Renal pelvis (tissue), 4 donors: ENCODE results near the gene ACIN1. TPM values are rescaled to one million over a fixed set of nuclear protein-coding genes. Genes with fewer than 3 reads are reported as not detected.
"Not testable (repeated sequence)": the region's sequence is repeated elsewhere in the genome, so short reads cannot be mapped to it uniquely, and the experiment has no call there.

Source experiments
- DNase-seq: peaks from one replicate; pipeline ENCODE4 v3.0.0-alpha.2; 2013
- polyA plus RNA-seq, 3 donors: library from polyadenylated mRNA; unstranded; fragments of 120-200 nt; gene quantifications; one replicate each; pipeline ENCODE4 v1.2.1, GENCODE V29; 2013; ENCODE audit not compliant: insufficient read length in 3 of 3

The ACIN1 gene
- polyA plus RNA-seq, 3 donors = 246 to 370 (median 335) TPM

DNA sequence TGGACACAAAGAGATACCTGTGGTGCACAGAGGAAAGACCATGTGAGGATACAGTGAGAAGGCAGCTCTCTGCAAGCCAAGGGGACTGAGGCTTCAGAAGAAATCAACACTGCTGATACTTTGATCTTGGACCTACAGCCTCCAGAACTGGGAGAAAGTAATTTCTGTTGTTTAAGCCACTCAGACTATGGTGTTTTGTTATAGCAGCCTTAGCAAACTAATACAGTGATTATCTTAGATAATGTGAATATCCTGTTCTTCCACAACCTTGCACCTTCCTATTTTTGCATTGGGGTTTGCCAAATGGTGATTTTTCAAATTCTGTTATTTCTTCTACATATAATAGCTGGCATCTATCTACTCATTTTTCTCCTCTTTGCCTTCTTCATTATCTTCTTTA, 76.8 kb downstream of the ACIN1 start:
- DNase-seq = no peak

GRCh38 chr14:23017091-23017490, 77.8 kb downstream of the ACIN1 start:
- DNase-seq = no peak

DNA sequence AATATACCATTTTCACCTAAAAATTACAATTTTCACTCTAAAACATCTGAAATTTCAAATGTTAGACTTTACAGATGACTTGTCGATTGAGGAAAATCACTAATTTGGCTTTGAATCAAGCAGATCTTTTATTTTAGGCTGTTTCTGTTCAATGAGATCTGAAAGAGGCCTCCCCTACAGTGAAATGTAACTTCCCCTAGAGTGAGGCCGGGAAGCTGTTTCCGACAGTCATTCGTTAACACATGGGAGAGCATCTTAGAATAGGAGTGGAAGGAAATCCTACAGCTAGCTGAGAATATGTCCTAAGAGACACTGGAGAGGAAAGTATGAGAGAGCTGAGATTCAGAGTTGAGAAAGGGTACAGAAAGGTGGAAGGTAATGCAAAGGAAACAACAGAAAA, 79.3 kb downstream of the ACIN1 start:
- no peak for DNase-seq

GRCh38 chr14:23013749-23014054, 81.2 kb downstream of the ACIN1 start:
- DNase-seq = not testable (repeated sequence)

GRCh38 chr14:23013054-23013748, 81.7 kb downstream of the ACIN1 start:
- no peak for DNase-seq

DNA sequence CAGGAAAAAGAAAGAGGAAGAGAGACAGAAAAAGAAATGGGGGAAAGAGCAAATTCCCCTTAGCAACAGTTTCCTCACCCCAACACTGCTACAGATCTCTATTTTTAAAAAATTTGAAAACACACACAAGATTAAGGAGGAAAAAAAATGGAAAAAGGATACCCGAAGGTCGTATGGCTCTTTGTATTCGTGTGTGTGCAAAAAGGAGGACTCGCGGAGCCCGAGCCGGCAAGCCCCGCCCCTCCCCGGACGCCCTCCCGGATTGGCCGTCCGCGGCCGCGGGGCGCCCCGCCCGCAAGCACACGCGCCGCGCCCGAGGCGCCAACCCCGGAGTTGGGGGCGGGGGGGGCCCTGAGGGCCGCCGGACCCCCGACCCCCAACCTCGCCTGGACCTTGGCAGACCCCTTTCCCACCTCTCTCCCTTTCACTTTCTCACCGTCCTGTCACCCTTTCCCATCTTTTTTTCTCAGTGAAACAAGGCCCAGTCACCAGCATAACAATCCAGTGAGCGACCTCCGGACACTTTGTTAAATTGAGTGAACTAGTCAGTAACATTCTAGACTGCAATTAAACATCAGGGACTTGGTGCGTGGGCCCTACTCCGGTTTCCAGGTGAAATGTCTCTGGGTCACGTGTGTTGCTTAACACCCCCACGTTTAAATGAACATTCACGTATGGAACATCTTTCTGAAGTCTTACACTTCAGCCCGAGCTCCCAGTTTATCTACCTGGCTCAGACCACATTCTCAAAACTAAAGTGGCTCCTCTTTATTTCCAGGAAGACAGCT, 84.8 kb downstream of the ACIN1 start, which contains the start of gene C14orf93:
TSS of gene C14orf93 (minus strand) at position 205 of the 788 bp plus-strand sequence. CDS start 11,120 bp downstream, outside the sequence.
- DNase-seq = peak; percentile 76

DNA sequence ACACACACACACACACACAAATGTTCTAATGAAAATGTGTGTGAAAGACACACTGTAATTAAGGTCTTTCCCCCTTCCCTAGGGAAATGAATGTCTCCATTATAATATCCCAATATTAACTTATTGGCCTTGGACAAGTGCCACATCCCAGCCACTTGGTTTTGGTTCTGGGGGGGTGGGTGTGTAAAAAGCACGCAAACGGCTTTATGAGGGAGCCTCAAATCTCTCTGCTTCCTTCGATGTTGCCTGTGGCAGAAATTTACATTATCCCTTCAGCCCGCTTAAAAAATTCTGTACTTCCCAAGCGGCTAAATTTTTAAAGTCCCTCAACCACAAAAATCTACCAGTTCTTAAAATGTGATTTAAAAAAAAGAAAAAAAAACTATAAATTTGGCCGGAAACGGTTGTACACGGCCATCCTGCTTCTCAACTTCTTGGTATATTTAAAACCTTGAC, 85.4 kb downstream of the ACIN1 start:
- DNase-seq = no peak

DNA sequence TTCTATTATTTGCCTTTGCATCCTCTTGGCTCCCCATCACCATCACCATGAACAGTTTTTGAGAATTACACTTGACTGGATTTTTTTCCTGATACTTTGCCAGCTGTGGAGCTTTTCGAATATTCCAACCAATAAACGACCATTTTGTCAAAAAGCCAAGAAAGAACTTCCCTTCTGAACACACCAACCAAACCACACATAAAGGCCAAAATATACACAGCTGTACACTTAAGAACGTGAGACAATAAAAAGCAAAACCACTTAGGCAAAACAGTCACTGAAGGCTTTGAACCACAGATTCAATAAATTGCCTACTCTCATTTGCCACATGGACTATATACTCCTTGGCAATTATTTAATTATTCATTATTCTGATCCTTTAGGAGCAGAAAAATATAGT, 86.1 kb downstream of the ACIN1 start:
- no peak for DNase-seq

Other genes with a start within 250 kb of the ACIN1 start
- gene LRP10, start 223.4 kb downstream of the ACIN1 start, polyA plus RNA-seq = 10 to 100 TPM; 79.1 to 94.9 (median 93.9) TPM
- gene REM2, start 211.9 kb downstream of the ACIN1 start, polyA plus RNA-seq = 1 to 10 TPM; 1.9 to 2.1 (median 1.9) TPM
- 100 to 1,000 TPM; 121 to 144 (median 123) TPM for gene RBM23, start 176.0 kb downstream of the ACIN1 start, polyA plus RNA-seq
- gene PRMT5, start 165.8 kb downstream of the ACIN1 start, polyA plus RNA-seq = 100 to 1,000 TPM; 150 to 181 (median 161) TPM
- 10 to 100 TPM; 51.9 to 64.0 (median 59.9) TPM for gene HAUS4, start 138.0 kb downstream of the ACIN1 start, polyA plus RNA-seq
- gene AJUBA, start 112.6 kb downstream of the ACIN1 start, polyA plus RNA-seq = 100 to 1,000 TPM in 2 of 3 donors, 10 to 100 TPM in 1; 77.4 to 120 (median 103) TPM
- gene C14orf93, start 85.0 kb downstream of the ACIN1 start, polyA plus RNA-seq = 10 to 100 TPM; 19.9 to 27.2 (median 22.5) TPM
- gene PSMB5, start 60.2 kb downstream of the ACIN1 start, polyA plus RNA-seq = 100 to 1,000 TPM; 207 to 269 (median 224) TPM
- under 1 TPM in 1 of 3 donors, not detected in 2; 0.04 TPM for gene PSMB11, start 52.9 kb downstream of the ACIN1 start, polyA plus RNA-seq
- 10 to 100 TPM; 22.9 to 38.2 (median 23.9) TPM for gene CDH24, start 37.6 kb downstream of the ACIN1 start, polyA plus RNA-seq
- 10 to 100 TPM; 72.3 to 84.5 (median 79.3) TPM for gene C14orf119, start 369 bp upstream of the ACIN1 start, polyA plus RNA-seq
- gene CIROP, start 9.9 kb upstream of the ACIN1 start, polyA plus RNA-seq = under 1 TPM in 2 of 3 donors, not detected in 1; 0.06 to 0.18 TPM
- under 1 TPM; 0.10 to 0.30 (median 0.15) TPM for gene CEBPE, start 24.1 kb upstream of the ACIN1 start, polyA plus RNA-seq
- 100 to 1,000 TPM in 1 of 3 donors, 10 to 100 TPM in 2; 76.5 to 103 (median 88.8) TPM for gene SLC7A8, start 88.5 kb upstream of the ACIN1 start, polyA plus RNA-seq
- 1 to 10 TPM; 1.3 to 3.4 (median 2.3) TPM for gene RNF212B, start 142.8 kb upstream of the ACIN1 start, polyA plus RNA-seq
- 10 to 100 TPM; 28.5 to 32.3 (median 29.2) TPM for gene HOMEZ, start 191.0 kb upstream of the ACIN1 start, polyA plus RNA-seq
- 10 to 100 TPM; 20.5 to 37.2 (median 37.2) TPM for gene PPP1R3E, start 207.7 kb upstream of the ACIN1 start, polyA plus RNA-seq
- 10 to 100 TPM; 38.2 to 54.4 (median 47.7) TPM for gene BCL2L2, start 211.7 kb upstream of the ACIN1 start, polyA plus RNA-seq
- 100 to 1,000 TPM; 269 to 322 (median 307) TPM for gene PABPN1, start 226.3 kb upstream of the ACIN1 start, polyA plus RNA-seq